ENCODE results near the gene PXN. TPM values are rescaled to one million over a fixed set of nuclear protein-coding genes. Genes with fewer than 3 reads are reported as not detected.

The PXN gene
- total and polyA plus RNA-seq, 2 of the 13 experiments (the other 11 are each of a cell fraction or from before 2014, with no cell fraction given), result 13.6 to 14.2 TPM

GRCh38 chr12:120228291-120229070, 37.0 kb downstream of the PXN start (continued):
- no peak for TF ChIP-seq MXD3 (CRISPR knock-in tag; IDR thresholded peaks at IDR 0.05)
- no peak; the same call in 1 of the 2 replicates for TF ChIP-seq ZNF546 (CRISPR knock-in tag; conservative IDR thresholded peaks at IDR 0.05)
- TF ChIP-seq SRF (IDR thresholded peaks at IDR 0.05; ENCODE audit: low read depth, low read length), result no peak
- no peak; the same call in 1 of the 2 replicates for TF ChIP-seq KDM5B (CRISPR knock-in tag; IDR thresholded peaks at IDR 0.05; ENCODE audit: borderline replicate concordance)
- peak; percentile 72; the same call in 1 of the 2 replicates for TF ChIP-seq CHD4 (IDR thresholded peaks at IDR 0.05; ENCODE audit: borderline replicate concordance, low read length)
- peak; percentile 79 for TF ChIP-seq XRCC5 (optimal IDR thresholded peaks at IDR 0.05; ENCODE audit: low read length)
- TF ChIP-seq HNRNPK (IDR thresholded peaks at IDR 0.05; ENCODE audit: low read depth, low read length, poor library complexity, severe bottlenecking), result no peak
- no peak for TF ChIP-seq HMGA1 (CRISPR knock-in tag; conservative IDR thresholded peaks at IDR 0.05)
- no peak for TF ChIP-seq ZNF383 (CRISPR knock-in tag; IDR thresholded peaks at IDR 0.05; ENCODE audit: borderline replicate concordance)
- TF ChIP-seq ZMAT3 (CRISPR knock-in tag; conservative IDR thresholded peaks at IDR 0.05), result peak; percentile 34; the same call in 1 of the 2 replicates
- no peak for TF ChIP-seq CREB3 (CRISPR knock-in tag; IDR thresholded peaks at IDR 0.05)
- TF ChIP-seq SYNCRIP (IDR thresholded peaks at IDR 0.05; ENCODE audit: insufficient read depth, low read depth, low read length), result no peak
- peak; percentile 87 for TF ChIP-seq SNAPC2 (CRISPR knock-in tag; IDR thresholded peaks at IDR 0.05)
- peak; percentile 68; the same call in 1 of the 2 replicates for TF ChIP-seq ARNTL (CRISPR knock-in tag; IDR thresholded peaks at IDR 0.05)
- TF ChIP-seq ZNF691 (CRISPR knock-in tag; IDR thresholded peaks at IDR 0.05; ENCODE audit: borderline replicate concordance, low read depth), result peak; percentile 23; the same call in 1 of the 2 replicates
- no peak for TF ChIP-seq HNRNPUL1 (IDR thresholded peaks at IDR 0.05; ENCODE audit: low read depth, low read length)
- TF ChIP-seq ZNF10 (CRISPR knock-in tag; IDR thresholded peaks at IDR 0.05; ENCODE audit: borderline replicate concordance, low read depth), result no peak
- TF ChIP-seq ZFP41 (CRISPR knock-in tag; IDR thresholded peaks at IDR 0.05; ENCODE audit: borderline replicate concordance), result no peak
- peak; percentile 86; the same call in 1 of the 2 replicates for TF ChIP-seq SIX4 (CRISPR knock-in tag; IDR thresholded peaks at IDR 0.05)
- TF ChIP-seq ATF4 (CRISPR knock-in tag; IDR thresholded peaks at IDR 0.05), result peak in 1 of 2 experiments; percentile 78; a peak in 2 of 4 replicates
- peak; percentile 86 for TF ChIP-seq SMC3 (IDR thresholded peaks at IDR 0.05; ENCODE audit: low read length)
- TF ChIP-seq ZNF337 (CRISPR knock-in tag; IDR thresholded peaks at IDR 0.05; ENCODE audit: borderline replicate concordance, low read depth), result 0 out of 2 replicates have a peak, but pooled peaks have one; percentile 86
- TF ChIP-seq PBX2 (CRISPR knock-in tag; IDR thresholded peaks at IDR 0.05), result no peak
- TF ChIP-seq ZNF235 (CRISPR knock-in tag; IDR thresholded peaks at IDR 0.05; ENCODE audit: borderline replicate concordance), result no peak
- TF ChIP-seq KAT2B (IDR thresholded peaks at IDR 0.05; ENCODE audit: borderline replicate concordance, low read depth, low read length), result no peak
- TF ChIP-seq RFXAP (CRISPR knock-in tag; IDR thresholded peaks at IDR 0.05; ENCODE audit: borderline replicate concordance), result peak; percentile 74; the same call in 1 of the 2 replicates

Data from HepG2 (cell line).